Stimulated activated CD4-positive, alpha-beta T cell treated with anti-CD3 and anti-CD28 coated beads, Interleukin-1b, Interleukin-23, amount 100 ng/mL, for 4 hours (primary cell): ENCODE measurements around the gene PLXNA4.

Experiments used
- DNase-seq, 2 donors: peaks; one replicate each; pipeline ENCODE4 v3.0.0-alpha.2; 2020; ENCODE audit warnings: low read depth in 2 of 2

The PLXNA4 gene

GRCh38 chr7:132359743-132360142 is 216.5 kb downstream of the PLXNA4 start:
- DNase-seq, result no peak

GRCh38 chr7:132355048-132355447 is 221.2 kb downstream of the PLXNA4 start:
- DNase-seq, result no peak

- DNase-seq, result no peak
Measured at GRCh38 chr7:132354527-132354926, 221.7 kb downstream of the PLXNA4 start.

GRCh38 chr7:132353936-132354335 is 222.3 kb downstream of the PLXNA4 start:
- DNase-seq, result no peak

- DNase-seq, result no peak
Measured at GRCh38 chr7:132352800-132353199, 223.5 kb downstream of the PLXNA4 start.

- DNase-seq, result no peak
Measured at GRCh38 chr7:132351954-132352499, 224.2 kb downstream of the PLXNA4 start.

- DNase-seq, result no peak
Measured at GRCh38 chr7:132350741-132351140, 225.5 kb downstream of the PLXNA4 start.

GRCh38 chr7:132349075-132349474 is 227.2 kb downstream of the PLXNA4 start:
- no peak for DNase-seq

- DNase-seq, result no peak
Measured at GRCh38 chr7:132348341-132348740, 227.9 kb downstream of the PLXNA4 start.

GRCh38 chr7:132347858-132348257 is 228.4 kb downstream of the PLXNA4 start:
- DNase-seq, result no peak

GRCh38 chr7:132347123-132347522 is 229.1 kb downstream of the PLXNA4 start:
- no peak for DNase-seq

GRCh38 chr7:132345543-132346129 is 230.6 kb downstream of the PLXNA4 start:
- DNase-seq, result no peak

- DNase-seq, result no peak
Measured at GRCh38 chr7:132345030-132345429, 231.2 kb downstream of the PLXNA4 start.

- DNase-seq, result no peak
Measured at GRCh38 chr7:132343199-132343598, 233.1 kb downstream of the PLXNA4 start.

- DNase-seq, result no peak
Measured at GRCh38 chr7:132337450-132338080, 238.7 kb downstream of the PLXNA4 start.

- no peak for DNase-seq
Measured at GRCh38 chr7:132336797-132337196, 239.5 kb downstream of the PLXNA4 start.

- no peak for DNase-seq
Measured at GRCh38 chr7:132333301-132333700, 243.0 kb downstream of the PLXNA4 start.

GRCh38 chr7:132328760-132329159 is 247.5 kb downstream of the PLXNA4 start:
- no peak for DNase-seq

- no peak for DNase-seq
Measured at GRCh38 chr7:132328047-132328620, 248.1 kb downstream of the PLXNA4 start.

GRCh38 chr7:132326878-132327589 is 249.2 kb downstream of the PLXNA4 start:
- no peak for DNase-seq

GRCh38 chr7:132322970-132323369 is 253.3 kb downstream of the PLXNA4 start:
- no peak for DNase-seq

GRCh38 chr7:132321387-132321786 is 254.9 kb downstream of the PLXNA4 start:
- DNase-seq, result no peak

- no peak for DNase-seq
Measured at GRCh38 chr7:132319481-132319880, 256.8 kb downstream of the PLXNA4 start.
